NCI-H226 (cell line): ENCODE results near the gene AMPD3.
A peak's percentile ranks its signal among the peaks of the same experiment; 100 is the strongest.

ENCODE experiments used
- DNase-seq: peaks from one replicate; pipeline ENCODE4 v3.0.0-alpha.2; 2015

The AMPD3 gene

GRCh38 chr11:10439351-10439750, 15.7 kb upstream of the AMPD3 start:
- no peak for DNase-seq

- no peak for DNase-seq
Observed at GRCh38 chr11:10439924-10440323, 15.1 kb upstream of the AMPD3 start.

GRCh38 chr11:10440401-10440800, 14.7 kb upstream of the AMPD3 start:
- DNase-seq: no peak

GRCh38 chr11:10441091-10441490, 14.0 kb upstream of the AMPD3 start:
- no peak for DNase-seq

- no peak for DNase-seq
Observed at GRCh38 chr11:10441652-10442503, 13.2 kb upstream of the AMPD3 start.

- no peak for DNase-seq
Observed at GRCh38 chr11:10443152-10443551, 11.9 kb upstream of the AMPD3 start.

- DNase-seq: no peak
Observed at GRCh38 chr11:10443721-10444235, 11.3 kb upstream of the AMPD3 start.

- no peak for DNase-seq
Observed at GRCh38 chr11:10444725-10445315, 10.2 kb upstream of the AMPD3 start.

- DNase-seq: no peak
Observed at GRCh38 chr11:10447445-10447844, 7.6 kb upstream of the AMPD3 start.

- DNase-seq: no peak
Observed at GRCh38 chr11:10450462-10451425, 4.3 kb upstream of the AMPD3 start.

- no peak for DNase-seq
Observed at GRCh38 chr11:10451426-10452116, 3.5 kb upstream of the AMPD3 start.

GRCh38 chr11:10452211-10452767, 2.8 kb upstream of the AMPD3 start:
- DNase-seq: peak; percentile 8

GRCh38 chr11:10453261-10453660, 1.8 kb upstream of the AMPD3 start:
- DNase-seq: peak; percentile 34

- peak; percentile 85 for DNase-seq
Observed at GRCh38 chr11:10455637-10456487, 798 bp downstream of the AMPD3 start.

- DNase-seq: no peak
Observed at GRCh38 chr11:10456519-10456918, 1.5 kb downstream of the AMPD3 start.

- no peak for DNase-seq
Observed at GRCh38 chr11:10457901-10458300, 2.8 kb downstream of the AMPD3 start.

- no peak for DNase-seq
Observed at GRCh38 chr11:10459029-10459970, 4.2 kb downstream of the AMPD3 start.

GRCh38 chr11:10460611-10461275, 5.7 kb downstream of the AMPD3 start:
- no peak for DNase-seq

- no peak for DNase-seq
Observed at GRCh38 chr11:10461276-10461790, 6.3 kb downstream of the AMPD3 start.
